Measurements from ENCODE around the gene NFIB. TPM values are rescaled to one million over a fixed set of nuclear protein-coding genes. Genes with fewer than 3 reads are reported as not detected.

NFIB gene
- total RNA-seq, 2 experiments from 2014 or later: not detected

DNA sequence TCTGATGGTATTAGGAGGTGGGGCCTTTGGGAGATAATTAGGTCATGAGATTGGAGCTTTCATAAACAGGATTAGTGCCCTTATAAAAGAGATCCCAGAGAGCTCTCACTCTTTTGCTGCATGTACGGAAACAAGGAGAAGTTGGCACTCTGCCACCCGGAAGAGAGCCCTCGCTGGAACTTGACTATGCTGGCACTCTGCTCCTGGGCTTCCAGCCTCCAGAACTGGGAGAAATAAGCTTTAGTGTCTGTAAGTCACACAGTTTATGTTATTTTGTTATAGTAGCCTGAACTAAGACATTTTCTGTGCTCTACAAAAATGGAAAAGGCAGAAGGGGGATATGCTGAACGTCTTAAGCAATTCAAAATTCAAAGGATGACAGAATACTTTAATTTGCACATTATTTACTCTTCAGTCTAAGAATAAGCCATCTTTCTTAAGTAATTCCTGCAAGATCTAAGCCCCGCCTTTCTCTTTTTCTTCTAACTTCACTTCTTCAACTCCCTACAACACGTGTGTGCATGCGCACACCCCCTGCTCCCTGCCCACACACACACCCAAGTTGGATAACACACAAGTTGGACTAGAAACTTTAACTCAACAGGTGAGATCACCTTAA lies 17.3 kb downstream of the NFIB start:
- Mint-ChIP-seq H3K36me3 (ENCODE audit: low read depth) (no peaks in the 10 kb centered on the region), H3K27me3 (ENCODE audit: low read depth) (peaks cover 27% of the 10 kb centered on the region), H3K27ac (no peak overlapping the region), H3K4me1 (ENCODE audit: low read depth) (no peaks in the 10 kb centered on the region), H3K9me3 (no peaks in the 10 kb centered on the region), H3K4me3 (no peak overlapping the region)
- CTCF ChIA-PET: interaction anchor here (0.6 kb wide), 1 partner anchor 1166 kb away, joined by 3 read pairs; no protein-coding TSS in a partner anchor
- no peak for DNase-seq
- intact Hi-C loops (cut with micrococcal nuclease): no loop called here

DNA sequence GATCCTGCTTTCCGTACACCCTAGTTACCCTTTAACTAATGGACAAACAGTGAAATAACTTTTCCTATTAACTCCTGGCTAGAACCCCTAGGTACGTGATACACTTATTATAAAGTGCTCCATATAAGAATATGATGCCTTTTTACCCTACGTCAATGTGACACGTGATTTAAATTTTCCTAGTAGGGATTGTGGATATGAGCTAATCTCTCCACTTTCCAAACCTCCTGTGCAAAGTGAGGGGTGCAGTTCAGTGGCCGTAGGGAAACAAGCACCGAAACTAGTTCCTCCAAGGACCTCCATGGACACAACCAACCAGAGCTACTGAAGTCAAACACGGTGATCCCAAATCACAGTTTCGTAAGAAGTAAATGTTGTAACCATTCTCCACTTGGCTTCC lies 19.3 kb downstream of the NFIB start:
- Mint-ChIP-seq H3K36me3 (ENCODE audit: low read depth) (no peaks in the 10 kb centered on the region), H3K4me1 (ENCODE audit: low read depth) (no peaks in the 10 kb centered on the region), H3K27me3 (ENCODE audit: low read depth) (peaks cover 20% of the 10 kb centered on the region), H3K27ac (no peak overlapping the region), H3K4me3 (no peak overlapping the region), H3K9me3 (no peaks in the 10 kb centered on the region)
- CTCF ChIA-PET: interaction anchor here (0.6 kb wide), 1 partner anchor 191 kb away, joined by 3 read pairs; no protein-coding TSS in a partner anchor
- no peak for DNase-seq
- intact Hi-C loops (cut with micrococcal nuclease): no loop called here

DNA sequence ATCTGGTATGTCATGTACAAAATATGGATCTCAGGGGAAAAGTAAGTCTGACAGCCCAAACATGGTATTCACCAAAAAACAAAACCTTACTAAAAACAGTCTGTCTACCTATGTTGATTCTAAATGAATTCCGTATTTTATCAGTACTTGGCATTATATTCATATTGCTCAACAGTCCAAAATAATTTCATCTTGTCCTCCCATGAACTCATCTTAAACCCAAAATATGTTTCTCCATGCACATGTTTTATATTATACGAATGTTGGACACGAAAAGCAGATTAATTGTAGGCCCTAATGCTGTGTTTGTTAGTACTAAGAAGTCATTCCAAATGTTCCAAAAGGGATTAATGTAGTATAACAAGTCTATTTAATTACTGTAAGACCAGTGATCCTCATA lies 20.1 kb downstream of the NFIB start:
- intact Hi-C loops (cut with micrococcal nuclease): no loop called here
- Mint-ChIP-seq H3K36me3 (ENCODE audit: low read depth) (no peaks in the 10 kb centered on the region), H3K4me3 (no peak overlapping the region), H3K4me1 (ENCODE audit: low read depth) (no peaks in the 10 kb centered on the region), H3K9me3 (no peaks in the 10 kb centered on the region), H3K27me3 (ENCODE audit: low read depth) (peaks cover 19% of the 10 kb centered on the region), H3K27ac (no peak overlapping the region)
- CTCF ChIA-PET: no interaction called here
- DNase-seq: no peak

DNA sequence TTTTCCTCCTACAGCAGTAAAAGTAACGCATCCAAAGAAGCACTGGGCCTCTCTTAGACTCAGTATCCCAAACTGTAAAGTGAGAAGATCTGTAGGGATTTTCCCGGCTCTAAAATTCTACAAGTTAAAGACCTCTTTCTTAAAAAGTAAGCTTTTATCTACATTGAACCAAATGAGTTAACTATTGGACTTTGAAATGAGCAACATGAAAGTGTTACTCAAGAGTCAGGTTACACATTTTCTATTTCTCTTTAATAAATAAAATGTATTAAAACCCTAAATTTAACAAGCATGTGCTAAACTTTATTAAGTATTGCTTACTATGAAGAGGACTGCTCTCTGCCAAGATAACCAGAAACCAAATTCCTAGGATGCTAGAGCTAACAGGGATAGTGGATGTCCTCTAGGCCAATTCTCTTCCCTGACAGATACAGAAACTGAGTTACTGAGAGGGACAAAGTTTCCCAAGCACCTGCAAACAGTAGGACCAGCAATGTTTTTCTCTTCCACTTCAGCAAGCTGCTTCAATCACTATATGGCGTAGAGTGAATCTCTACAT lies 21.7 kb downstream of the NFIB start:
- peaks cover 17% of the 10 kb centered on the region for H3K27me3 Mint-ChIP-seq (ENCODE audit: low read depth)
- no peaks in the 10 kb centered on the region for H3K9me3 Mint-ChIP-seq
- no peak overlapping the region for H3K27ac Mint-ChIP-seq
- no peak for DNase-seq
- no peaks in the 10 kb centered on the region for H3K36me3 Mint-ChIP-seq (ENCODE audit: low read depth)
- no peaks in the 10 kb centered on the region for H3K4me1 Mint-ChIP-seq (ENCODE audit: low read depth)
- intact Hi-C loops (cut with micrococcal nuclease): no loop called here
- H3K4me3 Mint-ChIP-seq: no peak overlapping the region
- CTCF ChIA-PET: no interaction called here

DNA sequence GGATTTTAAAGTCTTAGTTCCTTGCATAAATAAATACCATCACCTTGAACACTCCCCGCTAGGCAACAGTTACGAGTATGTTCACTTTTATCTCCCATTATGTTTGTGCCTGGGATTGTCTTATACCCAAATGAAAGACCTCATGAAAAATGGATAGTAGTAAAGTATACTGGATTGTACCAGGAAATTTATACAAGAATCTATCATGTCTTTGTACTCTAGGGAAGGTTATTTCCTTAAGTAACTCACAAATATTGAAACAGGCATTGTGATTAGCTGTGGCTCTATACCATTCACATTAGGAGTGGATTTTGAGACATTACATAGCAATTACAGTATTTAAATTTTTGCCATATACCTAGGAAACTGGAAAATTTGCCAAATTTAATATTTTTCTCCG lies 24.0 kb downstream of the NFIB start:
- Mint-ChIP-seq H3K27me3 (ENCODE audit: low read depth) (peaks cover 9% of the 10 kb centered on the region), H3K4me3 (no peak overlapping the region), H3K4me1 (ENCODE audit: low read depth) (no peaks in the 10 kb centered on the region), H3K36me3 (ENCODE audit: low read depth) (no peaks in the 10 kb centered on the region), H3K27ac (no peak overlapping the region), H3K9me3 (no peaks in the 10 kb centered on the region)
- CTCF ChIA-PET: no interaction called here
- DNase-seq: no peak
- intact Hi-C loops (cut with micrococcal nuclease): no loop called here

DNA sequence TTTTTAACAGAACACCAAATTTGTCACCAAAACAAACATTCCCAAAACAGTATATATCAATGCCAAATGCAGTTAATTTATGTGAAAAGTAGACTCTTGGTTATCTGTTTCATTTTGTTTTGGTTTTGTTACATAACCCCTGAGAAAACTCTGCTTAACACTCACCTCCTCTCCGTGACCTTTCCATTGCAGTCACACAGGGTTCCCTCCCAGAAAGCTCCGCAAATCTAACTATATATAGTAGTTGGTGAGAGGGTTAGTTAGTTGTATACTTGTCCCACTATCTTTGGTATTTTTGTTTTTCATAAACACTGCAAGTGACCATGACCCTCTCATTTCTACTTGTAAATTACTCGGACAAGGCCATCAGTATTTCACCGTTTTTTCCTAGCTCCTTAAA lies 25.5 kb downstream of the NFIB start:
- no peaks in the 10 kb centered on the region for H3K36me3 Mint-ChIP-seq (ENCODE audit: low read depth)
- intact Hi-C loops (cut with micrococcal nuclease): no loop called here
- peaks cover 7% of the 10 kb centered on the region for H3K27me3 Mint-ChIP-seq (ENCODE audit: low read depth)
- H3K9me3 Mint-ChIP-seq: no peaks in the 10 kb centered on the region
- no peak for DNase-seq
- no peak overlapping the region for H3K27ac Mint-ChIP-seq
- CTCF ChIA-PET: no interaction called here
- H3K4me3 Mint-ChIP-seq: no peak overlapping the region
- H3K4me1 Mint-ChIP-seq (ENCODE audit: low read depth): no peaks in the 10 kb centered on the region

DNA sequence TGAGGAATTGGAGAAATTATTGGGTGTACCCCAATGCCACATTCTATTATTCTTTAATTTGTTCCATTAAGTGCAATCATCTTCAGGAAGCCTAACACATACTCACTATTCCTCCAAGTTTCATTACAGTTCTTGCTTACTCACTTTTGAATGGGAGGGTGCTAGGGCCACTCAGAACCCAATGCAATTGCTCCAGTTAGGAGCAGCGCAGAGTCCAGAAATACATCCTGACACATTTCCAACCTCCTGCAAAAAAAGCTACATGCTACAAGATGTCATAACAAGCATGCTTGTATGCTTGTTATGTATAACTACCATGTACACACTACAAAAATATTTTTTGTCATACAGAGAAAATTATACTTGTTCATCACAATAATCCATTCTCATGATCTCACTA lies 27.8 kb downstream of the NFIB start:
- CTCF ChIA-PET: no interaction called here
- Mint-ChIP-seq H3K27ac (no peak overlapping the region), H3K27me3 (ENCODE audit: low read depth) (peaks cover 3% of the 10 kb centered on the region), H3K36me3 (ENCODE audit: low read depth) (no peaks in the 10 kb centered on the region), H3K9me3 (no peaks in the 10 kb centered on the region), H3K4me3 (no peak overlapping the region), H3K4me1 (ENCODE audit: low read depth) (no peaks in the 10 kb centered on the region)
- DNase-seq: no peak
- intact Hi-C loops (cut with micrococcal nuclease): no loop called here

DNA sequence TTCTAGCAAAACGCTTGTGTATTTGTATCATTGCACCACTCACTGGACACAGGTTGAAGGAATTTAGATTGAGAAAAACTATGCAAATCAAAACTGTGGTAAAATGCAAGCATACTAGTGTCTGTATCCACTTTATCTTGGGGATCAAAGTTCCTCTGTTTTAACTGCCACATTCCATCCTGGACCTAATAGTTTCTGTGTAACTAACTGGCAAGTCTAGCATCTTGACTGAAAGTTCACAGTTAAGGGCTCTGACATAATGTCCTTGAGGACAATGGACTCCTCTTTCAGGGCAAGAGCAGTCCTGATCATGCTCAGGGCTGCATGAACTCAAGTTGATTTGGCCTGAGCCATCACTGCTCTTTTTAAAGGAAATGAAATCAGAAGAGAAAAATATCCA lies 30.7 kb downstream of the NFIB start:
- no peak overlapping the region for H3K27ac Mint-ChIP-seq
- H3K36me3 Mint-ChIP-seq (ENCODE audit: low read depth): no peaks in the 10 kb centered on the region
- H3K9me3 Mint-ChIP-seq: no peaks in the 10 kb centered on the region
- peaks cover 3% of the 10 kb centered on the region for H3K27me3 Mint-ChIP-seq (ENCODE audit: low read depth)
- DNase-seq: no peak
- intact Hi-C loops (cut with micrococcal nuclease): no loop called here
- no peak overlapping the region for H3K4me3 Mint-ChIP-seq
- CTCF ChIA-PET: no interaction called here
- H3K4me1 Mint-ChIP-seq (ENCODE audit: low read depth): no peaks in the 10 kb centered on the region

DNA sequence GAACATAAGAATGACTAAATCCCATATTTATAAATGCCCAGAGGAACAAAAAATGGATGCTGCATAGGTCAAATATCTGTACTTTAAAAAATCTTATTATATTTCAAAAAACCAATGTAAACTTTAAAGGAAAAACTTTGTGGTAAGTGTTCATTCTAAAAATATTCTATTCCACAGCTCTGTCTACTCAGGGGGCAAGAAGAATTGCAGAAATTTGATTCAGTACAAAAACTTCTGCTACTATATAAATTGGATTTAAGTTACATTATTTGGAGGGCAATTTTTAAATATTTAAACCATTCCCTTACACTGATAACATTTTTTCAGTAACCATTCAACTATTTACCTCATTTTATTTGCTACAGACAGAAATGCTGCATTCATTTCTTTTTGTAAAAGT lies 32.1 kb downstream of the NFIB start:
- Mint-ChIP-seq H3K4me3 (no peak overlapping the region), H3K27ac (no peak overlapping the region), H3K4me1 (ENCODE audit: low read depth) (no peaks in the 10 kb centered on the region), H3K36me3 (ENCODE audit: low read depth) (no peaks in the 10 kb centered on the region), H3K27me3 (ENCODE audit: low read depth) (peaks cover 3% of the 10 kb centered on the region), H3K9me3 (no peaks in the 10 kb centered on the region)
- intact Hi-C loops (cut with micrococcal nuclease): no loop called here
- CTCF ChIA-PET: no interaction called here
- no peak for DNase-seq

DNA sequence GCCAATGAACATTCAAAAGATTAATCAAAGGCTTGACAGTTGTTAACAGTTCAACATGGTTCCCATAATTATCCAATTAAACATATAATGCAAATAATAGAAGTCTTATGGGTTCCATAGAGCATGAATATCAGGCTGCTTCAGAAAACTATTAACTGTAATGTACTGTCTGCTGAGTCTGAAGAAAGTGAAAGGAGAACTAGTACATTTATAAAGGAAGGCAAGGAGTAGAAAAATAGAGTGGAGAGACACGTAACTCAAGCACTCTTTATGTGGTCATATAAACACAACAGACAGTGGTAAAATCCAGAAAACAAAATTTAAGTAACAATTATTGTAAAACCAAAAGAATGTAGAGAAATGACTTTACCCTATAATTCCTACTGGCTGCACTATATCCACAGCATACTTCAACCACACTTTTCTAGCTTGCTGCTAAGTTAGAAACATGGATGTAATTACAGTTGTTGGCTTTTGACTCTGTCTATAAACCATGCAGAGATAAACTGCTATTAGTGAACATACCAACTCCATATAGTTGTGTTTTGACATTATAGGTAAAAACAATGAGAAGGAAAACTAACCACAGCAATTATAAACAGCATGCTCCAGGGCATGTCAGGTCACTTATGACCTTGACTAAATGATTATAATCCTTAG lies 32.7 kb downstream of the NFIB start:
- H3K9me3 Mint-ChIP-seq: no peaks in the 10 kb centered on the region
- H3K4me3 Mint-ChIP-seq: no peak overlapping the region
- CTCF ChIA-PET: no interaction called here
- H3K27ac Mint-ChIP-seq: no peak overlapping the region
- H3K4me1 Mint-ChIP-seq (ENCODE audit: low read depth): no peaks in the 10 kb centered on the region
- no peaks in the 10 kb centered on the region for H3K27me3 Mint-ChIP-seq (ENCODE audit: low read depth)
- no peaks in the 10 kb centered on the region for H3K36me3 Mint-ChIP-seq (ENCODE audit: low read depth)
- DNase-seq: no peak
- intact Hi-C loops (cut with micrococcal nuclease): no loop called here

DNA sequence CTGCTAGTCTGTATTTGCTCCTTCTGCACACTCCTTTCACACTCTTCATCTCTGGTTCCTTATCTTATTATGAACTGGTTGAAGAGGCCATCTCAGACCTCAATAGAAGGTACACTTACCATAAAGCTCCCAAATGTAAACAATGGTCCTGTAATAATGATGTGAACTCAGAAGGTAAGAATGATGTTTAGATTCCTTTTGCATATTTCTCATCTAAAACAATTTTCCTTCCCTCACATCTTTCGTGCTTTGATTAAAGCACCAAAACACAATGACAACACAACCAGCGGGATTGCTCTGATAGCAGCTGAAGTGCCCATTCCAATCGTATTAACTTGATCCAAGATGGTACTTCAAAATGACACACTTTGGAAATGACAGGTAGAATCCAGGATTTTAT lies 34.3 kb downstream of the NFIB start:
- no peak for DNase-seq
- H3K4me3 Mint-ChIP-seq: no peak overlapping the region
- H3K27ac Mint-ChIP-seq: no peak overlapping the region
- H3K4me1 Mint-ChIP-seq (ENCODE audit: low read depth): no peaks in the 10 kb centered on the region
- H3K36me3 Mint-ChIP-seq (ENCODE audit: low read depth): no peaks in the 10 kb centered on the region
- no peaks in the 10 kb centered on the region for H3K9me3 Mint-ChIP-seq
- peaks cover 6% of the 10 kb centered on the region for H3K27me3 Mint-ChIP-seq (ENCODE audit: low read depth)
- intact Hi-C loops (cut with micrococcal nuclease): no loop called here
- CTCF ChIA-PET: no interaction called here

DNA sequence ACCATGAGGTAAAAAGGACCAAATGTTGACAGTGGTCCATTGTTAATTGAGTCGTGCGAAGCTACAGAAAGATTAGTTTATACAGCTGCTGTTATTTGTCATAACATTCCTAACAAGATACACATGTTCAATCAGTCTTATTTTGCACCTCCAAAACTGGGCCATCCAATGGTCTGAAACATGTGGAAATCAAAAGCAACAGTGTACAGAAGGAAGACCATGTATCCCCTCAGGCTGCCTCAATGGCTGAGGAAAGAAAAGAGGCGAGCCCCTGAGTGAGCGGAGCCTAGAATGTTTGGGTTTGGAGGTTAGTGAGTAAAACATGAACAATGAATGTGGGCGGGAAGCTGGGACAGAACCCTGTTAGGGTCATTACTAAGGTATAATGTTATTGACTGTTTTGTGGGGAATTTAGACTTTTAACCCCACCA lies 35.6 kb downstream of the NFIB start:
- Mint-ChIP-seq H3K27ac (no peak overlapping the region), H3K4me1 (ENCODE audit: low read depth) (no peaks in the 10 kb centered on the region), H3K27me3 (ENCODE audit: low read depth) (peaks cover 11% of the 10 kb centered on the region), H3K4me3 (no peak overlapping the region), H3K36me3 (ENCODE audit: low read depth) (no peaks in the 10 kb centered on the region), H3K9me3 (no peaks in the 10 kb centered on the region)
- no peak for DNase-seq
- intact Hi-C loops (cut with micrococcal nuclease): no loop called here
- CTCF ChIA-PET: no interaction called here

DNA sequence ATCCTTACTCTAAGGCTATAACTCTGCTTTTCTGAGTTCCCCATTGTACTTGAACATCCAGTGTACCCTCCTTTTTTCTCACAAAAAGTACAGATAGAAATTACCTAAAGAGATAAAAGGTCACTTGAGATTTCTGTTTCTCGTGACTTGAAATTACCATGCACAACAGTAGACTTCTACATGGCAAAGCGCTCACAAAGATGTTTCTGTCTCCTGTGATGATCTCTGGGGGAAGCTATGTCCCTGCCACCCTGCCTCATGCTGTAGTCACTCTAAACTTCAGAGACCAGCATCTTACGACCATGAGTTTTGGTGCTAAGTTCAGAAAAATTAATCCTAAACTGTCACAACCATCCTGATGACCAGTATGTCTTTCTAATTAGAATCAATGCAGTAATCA lies 36.2 kb downstream of the NFIB start:
- Mint-ChIP-seq H3K4me3 (no peak overlapping the region), H3K27ac (no peak overlapping the region), H3K9me3 (no peaks in the 10 kb centered on the region), H3K36me3 (ENCODE audit: low read depth) (no peaks in the 10 kb centered on the region), H3K27me3 (ENCODE audit: low read depth) (peaks cover 16% of the 10 kb centered on the region), H3K4me1 (ENCODE audit: low read depth) (no peaks in the 10 kb centered on the region)
- CTCF ChIA-PET: no interaction called here
- intact Hi-C loops (cut with micrococcal nuclease): no loop called here
- no peak for DNase-seq

Data from activated naive CD4-positive, alpha-beta T cell treated with anti-CD3 and anti-CD28 coated beads for 36 hours (primary cell).